ENCODE results near the gene FKBP2.
A peak's percentile ranks its signal among the peaks of the same experiment; 100 is the strongest.

Gene FKBP2

GRCh38 chr11:64252003-64252872 lies 11.3 kb downstream of the FKBP2 start:
- H3K9me3 Mint-ChIP-seq = no peaks in the 10 kb centered on the region
- peak; percentile 60 for DNase-seq
- peaks cover 18% of the 10 kb centered on the region for H3K27me3 Mint-ChIP-seq
- peak overlapping the region; percentile 85 for H3K4me3 Mint-ChIP-seq
- H3K4me1 Mint-ChIP-seq = peaks cover 31% of the 10 kb centered on the region
- CTCF ChIA-PET = interaction anchor here (0.9 to 3.5 kb wide), 7 partner anchors 11 to 79 kb away, joined by 3 to 31 read pairs (median 8); partner anchors contain the start of genes FERMT3 and FKBP2
- H3K27ac Mint-ChIP-seq = no peak overlapping the region
- peaks cover 2% of the 10 kb centered on the region for H3K36me3 Mint-ChIP-seq

GRCh38 chr11:64253043-64253442 lies 12.1 kb downstream of the FKBP2 start:
- H3K36me3 Mint-ChIP-seq = peaks cover 4% of the 10 kb centered on the region
- CTCF ChIA-PET = interaction anchor here (3.5 kb wide), 1 partner anchor 47 kb away, joined by 31 read pairs; the partner anchor contains the start of gene FERMT3
- no peak overlapping the region for H3K27ac Mint-ChIP-seq
- peaks cover 27% of the 10 kb centered on the region for H3K4me1 Mint-ChIP-seq
- no peak for DNase-seq
- peaks cover 18% of the 10 kb centered on the region for H3K27me3 Mint-ChIP-seq
- no peaks in the 10 kb centered on the region for H3K9me3 Mint-ChIP-seq
- H3K4me3 Mint-ChIP-seq = peak overlapping the region; percentile 85

GRCh38 chr11:64253481-64253880 lies 12.6 kb downstream of the FKBP2 start:
- CTCF ChIA-PET = no interaction called here
- DNase-seq = no peak
- H3K27ac Mint-ChIP-seq = no peak overlapping the region
- peaks cover 18% of the 10 kb centered on the region for H3K27me3 Mint-ChIP-seq
- H3K4me3 Mint-ChIP-seq = peak overlapping the region; percentile 85
- peaks cover 4% of the 10 kb centered on the region for H3K36me3 Mint-ChIP-seq
- no peaks in the 10 kb centered on the region for H3K9me3 Mint-ChIP-seq
- H3K4me1 Mint-ChIP-seq = peaks cover 26% of the 10 kb centered on the region

GRCh38 chr11:64254326-64254725 lies 13.4 kb downstream of the FKBP2 start:
- H3K27me3 Mint-ChIP-seq = peaks cover 18% of the 10 kb centered on the region
- peaks cover 6% of the 10 kb centered on the region for H3K36me3 Mint-ChIP-seq
- no peak overlapping the region for H3K27ac Mint-ChIP-seq
- H3K9me3 Mint-ChIP-seq = no peaks in the 10 kb centered on the region
- DNase-seq = no peak
- H3K4me3 Mint-ChIP-seq = no peak overlapping the region
- H3K4me1 Mint-ChIP-seq = peaks cover 27% of the 10 kb centered on the region
- CTCF ChIA-PET = no interaction called here

- Mint-ChIP-seq H3K4me3 (no peak overlapping the region), H3K9me3 (no peaks in the 10 kb centered on the region), H3K27me3 (peaks cover 15% of the 10 kb centered on the region), H3K4me1 (peaks cover 29% of the 10 kb centered on the region), H3K36me3 (peaks cover 10% of the 10 kb centered on the region), H3K27ac (no peak overlapping the region)
- CTCF ChIA-PET = interaction anchor here (1.0 to 1.2 kb wide), 2 partner anchors 10 to 49 kb away, joined by 4 read pairs; no protein-coding TSS in a partner anchor
- DNase-seq = no peak
Observed at GRCh38 chr11:64255135-64256128, 14.5 kb downstream of the FKBP2 start.

GRCh38 chr11:64256300-64256699 lies 15.4 kb downstream of the FKBP2 start:
- CTCF ChIA-PET = interaction anchor here (1.0 to 1.2 kb wide), 2 partner anchors 11 to 48 kb away, joined by 4 read pairs; no protein-coding TSS in a partner anchor
- Mint-ChIP-seq H3K27ac (no peak overlapping the region), H3K9me3 (no peaks in the 10 kb centered on the region), H3K4me3 (no peak overlapping the region), H3K27me3 (peaks cover 8% of the 10 kb centered on the region), H3K36me3 (peaks cover 10% of the 10 kb centered on the region), H3K4me1 (peaks cover 24% of the 10 kb centered on the region)
- no peak for DNase-seq

GRCh38 chr11:64258356-64258755 lies 17.5 kb downstream of the FKBP2 start:
- CTCF ChIA-PET = interaction anchor here (0.6 to 1.1 kb wide), 4 partner anchors 8 to 44 kb away, joined by 3 read pairs; partner anchors contain the start of gene PPP1R14B
- no peaks in the 10 kb centered on the region for H3K9me3 Mint-ChIP-seq
- no peak overlapping the region for H3K27ac Mint-ChIP-seq
- H3K27me3 Mint-ChIP-seq = no peaks in the 10 kb centered on the region
- H3K4me3 Mint-ChIP-seq = no peak overlapping the region
- H3K36me3 Mint-ChIP-seq = peaks cover 16% of the 10 kb centered on the region
- H3K4me1 Mint-ChIP-seq = peaks cover 13% of the 10 kb centered on the region
- DNase-seq = no peak

- Mint-ChIP-seq H3K9me3 (no peaks in the 10 kb centered on the region), H3K4me1 (peaks cover 6% of the 10 kb centered on the region), H3K27ac (no peak overlapping the region), H3K27me3 (no peaks in the 10 kb centered on the region), H3K36me3 (peaks cover 16% of the 10 kb centered on the region), H3K4me3 (no peak overlapping the region)
- DNase-seq = no peak
- CTCF ChIA-PET = interaction anchor here (0.7 to 1.1 kb wide), 2 partner anchors 9 to 10 kb away, joined by 3 read pairs; no protein-coding TSS in a partner anchor
Observed at GRCh38 chr11:64258946-64259532, 18.1 kb downstream of the FKBP2 start.

- CTCF ChIA-PET = no interaction called here
- no peak overlapping the region for H3K4me3 Mint-ChIP-seq
- H3K4me1 Mint-ChIP-seq = peaks cover 6% of the 10 kb centered on the region
- H3K9me3 Mint-ChIP-seq = no peaks in the 10 kb centered on the region
- DNase-seq = no peak
- H3K27me3 Mint-ChIP-seq = no peaks in the 10 kb centered on the region
- no peak overlapping the region for H3K27ac Mint-ChIP-seq
- peaks cover 16% of the 10 kb centered on the region for H3K36me3 Mint-ChIP-seq
Observed at GRCh38 chr11:64259533-64260067, 18.7 kb downstream of the FKBP2 start.

- peaks cover 6% of the 10 kb centered on the region for H3K4me1 Mint-ChIP-seq
- no peaks in the 10 kb centered on the region for H3K9me3 Mint-ChIP-seq
- H3K27me3 Mint-ChIP-seq = no peaks in the 10 kb centered on the region
- CTCF ChIA-PET = no interaction called here
- no peak overlapping the region for H3K27ac Mint-ChIP-seq
- peaks cover 16% of the 10 kb centered on the region for H3K36me3 Mint-ChIP-seq
- H3K4me3 Mint-ChIP-seq = no peak overlapping the region
- DNase-seq = no peak
Observed at GRCh38 chr11:64260147-64260708, 19.3 kb downstream of the FKBP2 start.

GRCh38 chr11:64261556-64262080 lies 20.7 kb downstream of the FKBP2 start:
- Mint-ChIP-seq H3K27ac (no peak overlapping the region), H3K27me3 (no peaks in the 10 kb centered on the region), H3K4me1 (peaks cover 6% of the 10 kb centered on the region), H3K9me3 (no peaks in the 10 kb centered on the region), H3K4me3 (no peak overlapping the region), H3K36me3 (peaks cover 14% of the 10 kb centered on the region)
- CTCF ChIA-PET = no interaction called here
- DNase-seq = no peak

- Mint-ChIP-seq H3K36me3 (peaks cover 14% of the 10 kb centered on the region), H3K9me3 (no peaks in the 10 kb centered on the region), H3K4me3 (no peak overlapping the region), H3K27ac (no peak overlapping the region), H3K4me1 (peaks cover 6% of the 10 kb centered on the region), H3K27me3 (no peaks in the 10 kb centered on the region)
- DNase-seq = no peak
- CTCF ChIA-PET = interaction anchor here (1.3 kb wide), 1 partner anchor 38 kb away, joined by 3 read pairs; no protein-coding TSS in a partner anchor
Observed at GRCh38 chr11:64262271-64263002, 21.5 kb downstream of the FKBP2 start.
